H9 (cell line): Measurements from ENCODE around the gene OBSL1. TPM values are rescaled to one million over a fixed set of nuclear protein-coding genes. Genes with fewer than 3 reads are reported as not detected.

Source experiments
- DNase-seq: peaks from one replicate; pipeline ENCODE4 v3.0.0-alpha.2; 2017
- H2AFZ ChIP-seq: one replicate; pipeline ENCODE4 v1.6.1; 2013; ENCODE audit warnings: mild to moderate bottlenecking, low read length, control low read depth, moderate library complexity
- H2AK5ac ChIP-seq: 2 replicates; pipeline ENCODE4 v1.6.1; 2013; ENCODE audit warnings: low read length, control low read depth, mixed read lengths; ENCODE audit not compliant: insufficient read length
- H2BK120ac ChIP-seq: one replicate; pipeline ENCODE4 v1.6.1; 2013; ENCODE audit warnings: low read depth, mild to moderate bottlenecking, low read length, control low read depth, inconsistent platforms; ENCODE audit not compliant: poor library complexity, severe bottlenecking
- H2BK12ac ChIP-seq: 2 replicates; pipeline ENCODE4 v1.6.1; 2013; ENCODE audit warnings: low read length, control low read depth, mixed read lengths, low read depth; ENCODE audit not compliant: insufficient read length
- H2BK15ac ChIP-seq: 2 replicates; pipeline ENCODE4 v1.6.1; 2013; ENCODE audit warnings: low read depth, low read length, control low read depth
- H2BK20ac ChIP-seq: one replicate; pipeline ENCODE4 v1.6.1; 2013; ENCODE audit warnings: low read depth, mild to moderate bottlenecking, low read length, control low read depth, inconsistent platforms; ENCODE audit not compliant: poor library complexity, severe bottlenecking
- H2BK5ac ChIP-seq: 2 replicates; pipeline ENCODE4 v1.6.1; 2013; ENCODE audit warnings: low read length, control low read depth, mixed read lengths; ENCODE audit not compliant: insufficient read length
- H3K14ac ChIP-seq: 2 replicates; pipeline ENCODE4 v1.6.1; 2013; ENCODE audit warnings: low read length, control low read depth; ENCODE audit not compliant: insufficient read depth
- H3K18ac ChIP-seq: 2 replicates; pipeline ENCODE4 v1.6.1; 2013; ENCODE audit warnings: low read depth, mild to moderate bottlenecking, mixed read lengths, low read length, control low read depth; ENCODE audit not compliant: insufficient read length
- H3K23ac ChIP-seq: 2 replicates; pipeline ENCODE4 v1.6.1; 2013; ENCODE audit warnings: low read length, control low read depth, mixed read lengths, low read depth; ENCODE audit not compliant: insufficient read length
- H3K23me2 ChIP-seq: 2 replicates; pipeline ENCODE4 v1.6.1; 2013; ENCODE audit warnings: low read depth, mild to moderate bottlenecking, mixed read lengths, low read length, control low read depth; ENCODE audit not compliant: insufficient read length, poor library complexity, severe bottlenecking
- H3K27ac ChIP-seq: 2 replicates; pipeline ENCODE4 v1.5.1; 2013; ENCODE audit warnings: low read length, control low read depth, mixed read lengths, low read depth; ENCODE audit not compliant: insufficient read length
- H3K27me3 ChIP-seq: 2 replicates; pipeline ENCODE4 v1.6.1; 2013; ENCODE audit warnings: low read length, control low read depth, inconsistent platforms; ENCODE audit not compliant: insufficient read depth
- H3K4ac ChIP-seq: 2 replicates; pipeline ENCODE4 v1.6.1; 2013; ENCODE audit warnings: low read depth, mild to moderate bottlenecking, control low read depth, inconsistent platforms, low read length, moderate library complexity
- H3K4me1 ChIP-seq: 2 replicates; pipeline ENCODE4 v1.6.1; 2013; ENCODE audit warnings: low read length, control low read depth, inconsistent platforms; ENCODE audit not compliant: insufficient read depth
- H3K4me2 ChIP-seq: 2 replicates; pipeline ENCODE4 v1.6.1; 2013; ENCODE audit warnings: low read length, control low read depth, mixed read lengths; ENCODE audit not compliant: insufficient read length, insufficient read depth
- H3K56ac ChIP-seq: 2 replicates; pipeline ENCODE4 v1.6.1; 2013; ENCODE audit warnings: low read depth, mild to moderate bottlenecking, mixed read lengths, low read length, control low read depth; ENCODE audit not compliant: insufficient read length
- H3K79me1 ChIP-seq: 2 replicates; pipeline ENCODE4 v1.6.1; 2013; ENCODE audit warnings: low read depth, mild to moderate bottlenecking, moderate library complexity, low read length, control low read depth, inconsistent platforms; ENCODE audit not compliant: insufficient read depth, poor library complexity, severe bottlenecking
- H3K79me2 ChIP-seq: 2 replicates; pipeline ENCODE4 v1.6.1; 2013; ENCODE audit warnings: low read length, control low read depth, inconsistent platforms; ENCODE audit not compliant: insufficient read depth
- H3K9ac ChIP-seq: 2 replicates; pipeline ENCODE4 v1.6.1; 2013; ENCODE audit warnings: low read length, control low read depth, mixed read lengths; ENCODE audit not compliant: insufficient read length; ENCODE audit errors: extremely low read depth
- H3K9me3 ChIP-seq: one replicate; pipeline ENCODE4 v1.6.1; 2013; ENCODE audit warnings: low read depth, low read length, inconsistent platforms; ENCODE audit not compliant: control insufficient read depth
- H3T11ph ChIP-seq: one replicate; pipeline ENCODE4 v1.6.1; 2013; ENCODE audit warnings: mild to moderate bottlenecking, low read length, control low read depth, inconsistent platforms
- H4K20me1 ChIP-seq: one replicate; pipeline ENCODE4 v1.6.1; 2013; ENCODE audit not compliant: control insufficient read depth, insufficient read length, insufficient read depth
- H4K5ac ChIP-seq: 2 replicates; pipeline ENCODE4 v1.6.1; 2013; ENCODE audit warnings: low read depth, mild to moderate bottlenecking, mixed read lengths, low read length, control low read depth; ENCODE audit not compliant: insufficient read length
- H4K8ac ChIP-seq: replicated peaks from 2 replicates; pipeline ENCODE4 v1.6.1; 2013; ENCODE audit warnings: low read length, control low read depth, mixed read lengths, low read depth; ENCODE audit not compliant: insufficient read length
- H4K91ac ChIP-seq: 2 replicates; pipeline ENCODE4 v1.6.1; 2013; ENCODE audit warnings: low read depth, mild to moderate bottlenecking, moderate library complexity, mixed read lengths, low read length, control low read depth; ENCODE audit not compliant: insufficient read length
- H3K27ac Mint-ChIP-seq, 3 experiments: 2 replicates in 2 of 3; 3 replicates in 1 of 3; pipeline ENCODE4 v1.8.0; 2020 to 2021; ENCODE audit warnings: mixed read lengths in 3 of 3, mild to moderate bottlenecking in 1 of 3, moderate library complexity in 1 of 3
- H3K27me3 Mint-ChIP-seq: 2 replicates; pipeline ENCODE4 v1.8.0; 2021; ENCODE audit warnings: low read depth, mild to moderate bottlenecking, moderate library complexity, mixed read lengths
- H3K36me3 Mint-ChIP-seq, 3 experiments: 2 replicates in 2 of 3; 3 replicates in 1 of 3; pipeline ENCODE4 v1.8.0; 2020 to 2021; ENCODE audit warnings: low read depth in 3 of 3, mixed read lengths in 3 of 3; ENCODE audit not compliant: insufficient read depth in 1 of 3
- H3K4me1 Mint-ChIP-seq, 2 experiments: 2 replicates each; pipeline ENCODE4 v1.8.0; 2020; ENCODE audit warnings: mixed read lengths in 2 of 2
- H3K4me3 Mint-ChIP-seq, 2 experiments: 2 replicates in 1 of 2; 3 replicates in 1 of 2; pipeline ENCODE4 v1.8.0; 2020 to 2021; ENCODE audit warnings: mild to moderate bottlenecking in 2 of 2, mixed read lengths in 2 of 2, moderate library complexity in 1 of 2
- H3K9me3 Mint-ChIP-seq, 2 experiments: 2 replicates in 1 of 2; 3 replicates in 1 of 2; pipeline ENCODE4 v1.8.0; 2020; ENCODE audit warnings: mild to moderate bottlenecking in 2 of 2, mixed read lengths in 2 of 2, moderate library complexity in 1 of 2
- CTCF ChIP-seq: fragments of 200-600 bp; sonication (generic); conservative IDR thresholded peaks from 3 replicates; pipeline ENCODE4 v1.8.0; 2021; ENCODE audit warnings: antibody characterized with exemption, mild to moderate bottlenecking
- WGBS: extraction: QIAGEN DNeasy Blood & Tissue Kit; methylation state at CpG from one replicate; pipeline ENCODE4 v1.1.7; 2013; ENCODE audit warnings: missing lambda C conversion rate, low lambda C conversion rate, mixed read lengths; ENCODE audit not compliant: insufficient read length; ENCODE audit errors: extremely low coverage; 5-methylcytosine and 5-hydroxymethylcytosine counted together
- total RNA-seq: library from RNA; stranded (reverse); gene quantifications from 2 replicates; pipeline ENCODE4 v1.2.1, GENCODE V29; 2021

OBSL1 gene
- total RNA-seq, 1 experiment from 2014 or later = 140 TPM

GRCh38 chr2:219514836-219515235 lies 56.5 kb downstream of the OBSL1 start:
- H3K4me3 Mint-ChIP-seq = no peak overlapping the region; a peak in 1 of 5 replicates
- H3K27me3 ChIP-seq = peaks cover 19% of the 10 kb centered on the region; the same call in 1 of the 2 replicates

More at GRCh38 chr2:219514836-219515235, 56.5 kb downstream of the OBSL1 start:
- no peak overlapping the region for H2BK20ac ChIP-seq
- Mint-ChIP-seq H3K4me1 (peaks cover 42 to 68% of the 10 kb centered on the region in 2 experiments), H3K27ac (no peak overlapping the region), H3K27me3 (peaks cover 87% of the 10 kb centered on the region), H3K9me3 (no peaks in the 10 kb centered on the region; a peak in 3 of 5 replicates), H3K36me3 (no peaks in the 10 kb centered on the region; a peak in 1 of 7 replicates)
- H3K9ac ChIP-seq = no peak overlapping the region
- H3K4ac ChIP-seq = no peak overlapping the region
- no peak overlapping the region for H2AFZ ChIP-seq
- H4K8ac ChIP-seq = no peak overlapping the region
- no peak overlapping the region for H3K56ac ChIP-seq
- H3K23ac ChIP-seq = no peak overlapping the region
- no peak overlapping the region for H3K4me2 ChIP-seq
- no peak overlapping the region for H2BK15ac ChIP-seq
- no peak overlapping the region for H3K27ac ChIP-seq
- DNase-seq = no peak
- H4K5ac ChIP-seq = no peak overlapping the region
- H3K4me1 ChIP-seq = peaks cover 13% of the 10 kb centered on the region; the same call in 1 of the 2 replicates
- no peak overlapping the region for H4K91ac ChIP-seq
- H3K18ac ChIP-seq = no peak overlapping the region
- no CpG with 5 or more reads among the region's 21 CpGs for WGBS
- H3K9me3 ChIP-seq = no peaks in the 10 kb centered on the region
- peaks cover 3% of the 10 kb centered on the region for H4K20me1 ChIP-seq
- H3K23me2 ChIP-seq = peaks cover 3% of the 10 kb centered on the region
- no peak overlapping the region for H2AK5ac ChIP-seq
- H2BK12ac ChIP-seq = no peak overlapping the region
- H3K14ac ChIP-seq = no peak overlapping the region
- no peaks in the 10 kb centered on the region for H3K79me1 ChIP-seq
- no peaks in the 10 kb centered on the region for H3K79me2 ChIP-seq
- H3T11ph ChIP-seq = no peak overlapping the region
- TF ChIP-seq CTCF = no peak
- no peak overlapping the region for H2BK5ac ChIP-seq
- H2BK120ac ChIP-seq = no peak overlapping the region
